ENCODE results near the gene PELO.

PELO gene

DNA sequence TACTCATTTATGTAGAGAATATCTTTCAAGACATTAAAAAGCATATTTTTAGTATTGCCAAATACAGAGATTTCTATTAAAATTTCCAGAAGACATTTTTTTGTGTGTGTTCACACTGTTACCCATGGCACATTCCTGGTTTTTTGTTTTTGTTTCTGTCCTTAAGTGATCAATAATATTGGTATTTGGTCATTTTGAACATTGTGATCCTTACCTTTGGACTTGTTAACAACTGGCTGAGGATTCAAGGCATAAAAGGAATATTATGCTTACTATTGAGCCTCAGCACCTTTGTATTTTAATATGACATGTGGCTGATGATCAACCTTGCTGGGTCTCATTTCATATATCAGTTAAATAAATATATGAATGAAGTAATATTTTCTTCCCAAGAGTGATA lies 41.9 kb downstream of the PELO start:
- DNase-seq (ENCODE audit: low spot score): no peak

DNA sequence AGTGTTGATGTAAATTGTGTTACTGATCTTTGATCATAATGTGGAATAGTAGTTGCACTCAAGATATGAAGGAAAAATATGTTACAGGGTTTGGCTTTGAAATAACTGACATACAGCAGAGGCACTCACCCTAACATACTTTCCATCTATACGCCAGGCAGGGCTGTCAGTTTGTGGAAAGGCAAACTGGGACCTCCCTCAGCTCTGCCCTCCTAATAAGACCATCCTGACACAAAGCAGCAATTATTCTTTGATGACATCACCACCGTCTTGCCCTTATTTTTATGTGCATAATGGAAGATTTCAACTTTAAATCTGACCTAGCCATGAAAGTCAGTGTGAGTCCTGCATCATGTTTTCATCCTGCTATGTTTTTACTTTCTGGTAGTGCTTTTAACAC lies 42.9 kb downstream of the PELO start:
- DNase-seq (ENCODE audit: low spot score): peak; percentile 40

DNA sequence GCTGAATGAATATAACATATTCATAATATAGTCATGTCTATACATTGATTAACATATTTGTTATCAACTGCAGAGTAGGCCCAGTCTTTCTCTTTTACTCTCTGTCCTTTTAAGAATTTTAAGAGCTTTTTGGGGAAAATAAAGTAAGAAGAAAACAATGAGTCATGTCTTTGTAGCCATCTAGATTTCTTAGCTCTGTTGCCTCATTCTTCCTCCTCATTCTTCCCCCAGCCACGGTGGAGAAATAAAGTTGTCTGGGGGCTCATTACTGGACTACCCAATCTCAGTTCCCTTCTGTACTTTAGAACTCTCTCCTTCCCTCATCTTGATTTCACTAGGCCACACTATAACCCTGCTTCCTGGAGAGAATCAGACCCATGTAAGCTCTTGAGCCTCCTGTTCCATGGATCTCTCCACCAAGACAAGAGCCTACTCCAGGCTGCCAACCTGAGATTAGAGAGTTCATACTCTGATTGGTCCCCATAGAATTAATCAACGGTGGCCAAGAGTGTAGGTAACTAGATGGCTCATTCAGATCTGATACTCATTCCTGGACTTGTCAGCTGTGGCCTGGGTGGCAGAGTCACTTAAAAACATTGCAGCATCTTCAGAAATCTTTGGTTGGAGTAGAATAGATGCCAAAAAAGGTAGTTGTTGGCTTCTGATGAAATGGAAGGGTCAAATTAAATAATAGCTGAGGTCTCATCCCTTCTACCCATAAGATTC lies 44.2 kb downstream of the PELO start:
- no peak for DNase-seq (ENCODE audit: low spot score)

DNA sequence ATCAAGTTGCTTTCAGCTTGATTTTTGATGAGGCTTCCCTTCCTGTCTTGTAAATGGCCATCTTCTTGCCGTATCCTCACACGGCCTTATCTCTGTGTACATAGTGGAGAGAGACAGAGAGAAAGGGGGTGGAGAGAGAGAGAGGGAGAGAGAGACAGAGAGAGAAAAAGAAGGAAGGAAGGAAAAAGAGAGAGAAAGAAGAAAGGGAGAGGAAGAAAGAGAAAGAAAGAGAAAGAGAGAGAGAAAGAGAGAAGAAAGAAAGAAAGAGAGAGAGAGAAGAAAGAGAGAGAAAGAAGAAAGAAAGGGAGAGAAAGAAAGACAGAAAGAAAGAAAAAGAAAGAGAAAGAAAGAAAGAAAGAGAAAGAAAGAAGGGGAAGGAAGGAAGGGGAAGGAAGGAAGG lies 46.6 kb downstream of the PELO start:
- no peak for DNase-seq (ENCODE audit: low spot score)

DNA sequence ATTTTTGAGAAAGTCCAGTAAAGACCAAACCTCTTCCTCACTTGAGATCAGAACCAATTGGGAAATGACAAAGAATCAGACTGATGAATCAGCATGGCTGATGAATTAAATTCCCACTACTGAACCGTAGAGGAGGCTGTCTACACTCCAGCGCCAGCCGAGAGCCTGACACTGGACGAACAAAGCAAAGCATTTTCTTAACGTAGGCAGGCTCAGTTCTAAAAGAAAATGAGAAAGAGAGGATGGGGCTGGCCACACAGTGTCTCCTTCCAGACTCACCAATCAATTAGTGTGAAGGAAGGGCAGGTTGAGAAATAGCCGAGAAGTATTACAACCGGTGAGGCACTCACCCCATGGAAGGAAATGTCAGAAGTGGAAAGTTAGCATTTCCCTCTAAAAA lies 49.4 kb downstream of the PELO start:
- no peak for DNase-seq (ENCODE audit: low spot score)

Measured in COLO829 (cell line).